HG03558 (cell line): ENCODE data around the gene GATA2.

Experiments
- ATAC-seq: cut with Tn5 transposase; IDR thresholded peaks from one replicate; pipeline ENCODE4 v1.9.1; 2021; ENCODE audit warnings: moderate number of reproducible peaks; ENCODE audit not compliant: unreplicated experiment; ENCODE audit errors: extremely low read depth

The GATA2 gene

DNA sequence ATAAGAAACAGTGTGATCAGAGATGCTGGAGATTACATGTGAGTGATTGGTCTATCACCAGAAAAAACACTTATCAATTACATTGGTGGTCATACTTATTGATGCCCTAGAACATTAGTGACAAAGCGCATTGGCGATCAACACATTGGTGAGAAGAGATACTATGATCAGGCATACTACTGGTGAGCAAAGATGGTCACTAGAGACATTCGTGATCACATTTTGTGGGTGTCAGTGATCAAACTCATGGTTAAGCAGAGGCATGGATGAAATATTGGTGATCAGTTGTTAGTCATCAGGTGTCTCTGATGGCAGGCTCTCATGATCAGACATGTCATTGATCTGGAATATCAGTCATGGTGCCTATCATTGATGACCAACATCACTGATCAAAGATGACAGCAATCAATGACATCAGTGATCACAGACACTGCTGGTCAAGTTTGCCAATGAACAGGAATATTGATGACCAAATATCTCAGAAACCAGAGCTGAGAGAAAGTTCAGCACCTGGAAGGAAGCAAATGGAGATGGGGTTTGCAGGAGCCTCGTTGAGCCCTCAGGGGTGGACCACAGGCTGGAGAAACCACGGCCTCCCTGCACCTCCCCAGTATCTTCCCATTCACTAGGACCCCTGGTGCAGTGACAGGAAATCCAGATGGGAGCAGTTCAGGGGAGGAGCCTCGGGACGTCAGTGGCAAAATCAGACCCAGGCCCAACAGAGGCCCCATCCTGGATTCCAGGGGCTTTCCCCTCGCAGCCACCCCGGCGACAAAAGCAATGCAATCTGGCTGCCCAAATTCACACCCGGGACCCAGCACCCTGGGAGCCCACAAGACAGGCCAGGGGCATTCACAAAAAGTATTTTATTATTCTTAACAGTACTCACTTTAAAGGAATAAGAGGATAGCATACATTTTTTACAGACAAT is 14.2 kb downstream of the GATA2 start:
- ATAC-seq, result no peak

DNA sequence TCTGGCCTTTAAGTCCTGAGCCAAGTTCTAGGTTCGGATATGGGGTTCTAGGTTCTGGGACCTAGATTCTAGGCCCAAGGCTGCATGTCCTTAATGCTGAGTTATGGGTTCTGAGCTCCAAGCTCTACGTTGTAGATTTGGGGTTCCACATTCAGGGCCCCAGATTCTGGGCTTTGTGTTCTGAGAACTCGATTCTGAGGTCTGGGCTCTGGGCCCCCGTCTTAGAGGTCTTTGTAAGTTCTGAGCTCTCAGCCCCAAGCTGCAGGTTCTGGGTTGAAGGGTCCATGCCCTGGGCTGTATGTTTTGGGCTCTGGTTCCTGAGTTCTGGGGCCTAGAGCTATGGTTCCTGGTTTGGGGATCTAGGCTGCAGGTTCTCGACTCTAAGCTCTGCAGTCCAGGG is 16.3 kb downstream of the GATA2 start:
- no peak for ATAC-seq

- ATAC-seq, result no peak
Observed at GRCh38 chr3:128475355-128475754, 17.6 kb downstream of the GATA2 start.

- no peak for ATAC-seq
Observed at GRCh38 chr3:128473737-128474136, 19.3 kb downstream of the GATA2 start.

DNA sequence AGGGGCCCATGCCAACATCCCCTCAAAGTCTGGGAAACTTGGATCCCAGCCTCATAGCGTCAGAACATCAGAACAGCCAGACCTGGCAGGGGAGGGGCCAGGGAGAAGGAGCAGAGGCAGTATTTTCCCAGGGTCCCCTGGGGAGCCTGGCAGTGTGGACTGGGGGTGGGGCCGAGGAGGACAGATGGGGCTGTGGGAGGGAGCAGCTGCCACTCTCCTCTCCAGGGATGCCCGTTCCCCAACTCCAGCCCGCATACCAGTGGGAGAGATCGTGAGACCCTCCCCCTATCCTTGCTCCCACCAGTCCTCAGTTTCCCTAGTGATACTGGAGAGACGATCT is 19.9 kb downstream of the GATA2 start:
- ATAC-seq, result no peak

DNA sequence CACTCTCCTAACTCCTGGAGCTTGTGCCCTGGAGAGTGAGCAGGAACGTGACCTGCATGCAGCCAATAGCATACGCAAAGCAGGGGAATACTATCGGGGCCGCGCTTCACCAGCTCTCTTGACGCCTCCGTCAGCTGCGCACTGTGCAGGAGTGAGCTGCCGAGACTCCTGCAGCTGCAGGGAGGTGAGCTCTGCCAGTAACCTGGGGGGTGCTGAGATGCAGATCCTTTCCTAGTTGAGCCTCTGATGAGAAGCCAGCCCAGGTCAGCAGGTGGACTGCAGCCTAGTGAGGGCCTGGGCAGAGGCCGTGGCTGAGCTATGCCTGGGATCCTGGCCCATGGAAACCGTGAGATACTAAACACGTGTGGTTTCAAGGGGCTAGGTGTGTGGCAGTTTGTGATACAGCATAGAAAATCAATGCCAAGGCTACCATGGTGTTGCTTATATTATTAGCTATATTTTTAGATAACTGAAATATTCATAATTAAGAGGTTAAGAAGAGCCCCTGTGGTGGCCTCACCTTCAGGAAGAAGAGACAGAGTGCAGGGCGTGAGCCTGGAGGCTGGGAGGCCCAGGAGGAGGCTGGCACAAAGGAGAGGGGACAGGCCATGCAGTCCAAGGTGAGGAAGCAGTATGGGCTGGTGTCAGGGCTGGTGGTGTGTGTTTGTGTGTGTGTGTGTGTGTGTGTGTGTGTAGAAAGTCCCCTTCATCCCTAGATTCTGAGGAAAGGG is 20.4 kb downstream of the GATA2 start:
- no peak for ATAC-seq

DNA sequence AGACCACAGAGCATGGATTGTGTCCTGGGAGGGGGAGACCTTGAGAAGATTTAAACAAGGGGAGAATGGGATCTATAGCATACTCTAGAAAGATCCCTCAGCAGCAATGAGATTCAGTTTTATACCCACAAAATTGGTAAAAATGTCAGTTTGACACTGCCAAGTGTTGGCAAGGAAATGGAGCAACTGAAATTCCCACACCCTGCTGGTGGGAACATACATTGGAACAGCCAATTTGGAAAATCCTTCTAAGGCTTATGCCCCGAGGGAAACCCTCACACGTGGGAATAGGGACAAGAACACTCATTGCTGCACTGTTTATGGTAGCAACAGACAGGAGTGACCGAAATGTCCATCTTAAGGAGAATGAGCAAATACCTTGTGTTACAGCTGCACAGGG is 21.3 kb downstream of the GATA2 start:
- ATAC-seq, result no peak

- no peak for ATAC-seq
Observed at GRCh38 chr3:128471110-128471509, 21.9 kb downstream of the GATA2 start.

DNA sequence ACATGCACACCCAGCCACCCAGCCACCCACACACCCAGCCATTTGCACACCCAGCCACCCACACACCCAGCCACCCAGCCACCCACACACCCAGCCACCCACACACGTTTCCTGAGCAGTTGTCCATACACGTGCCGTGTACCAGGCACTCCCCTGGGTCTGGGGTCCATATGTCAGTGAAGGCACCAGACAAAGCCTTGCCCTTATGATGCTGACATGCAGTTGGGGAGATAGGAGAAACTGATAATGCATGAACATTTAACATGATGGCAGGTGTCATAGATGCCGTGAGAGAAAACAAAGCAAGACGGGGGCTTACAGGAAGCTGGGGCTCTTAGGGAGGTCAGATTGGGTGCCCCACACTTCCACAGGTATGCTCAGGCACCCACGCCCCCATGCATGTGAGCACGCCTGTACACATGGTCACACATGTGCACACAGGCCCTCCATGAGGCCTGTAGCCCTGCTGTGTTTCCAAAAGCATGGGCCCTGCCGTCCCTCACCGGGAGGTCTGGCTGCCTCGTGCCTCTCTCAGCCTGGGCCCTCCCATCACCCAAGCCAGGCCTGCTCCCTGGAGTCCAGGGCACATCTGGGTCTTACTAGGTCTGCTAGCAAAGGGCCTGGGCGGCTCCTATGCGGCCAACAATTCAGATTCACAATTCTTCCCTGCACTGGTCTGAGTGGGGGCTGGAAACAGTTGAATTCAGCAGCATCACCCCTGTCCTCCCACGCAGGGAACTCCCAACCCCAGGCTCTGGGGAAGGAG is 22.7 kb downstream of the GATA2 start:
- ATAC-seq, result no peak

GRCh38 chr3:128469556-128469955 is 23.4 kb downstream of the GATA2 start:
- no peak for ATAC-seq

- no peak for ATAC-seq
Observed at GRCh38 chr3:128468791-128469527, 24.0 kb downstream of the GATA2 start.

DNA sequence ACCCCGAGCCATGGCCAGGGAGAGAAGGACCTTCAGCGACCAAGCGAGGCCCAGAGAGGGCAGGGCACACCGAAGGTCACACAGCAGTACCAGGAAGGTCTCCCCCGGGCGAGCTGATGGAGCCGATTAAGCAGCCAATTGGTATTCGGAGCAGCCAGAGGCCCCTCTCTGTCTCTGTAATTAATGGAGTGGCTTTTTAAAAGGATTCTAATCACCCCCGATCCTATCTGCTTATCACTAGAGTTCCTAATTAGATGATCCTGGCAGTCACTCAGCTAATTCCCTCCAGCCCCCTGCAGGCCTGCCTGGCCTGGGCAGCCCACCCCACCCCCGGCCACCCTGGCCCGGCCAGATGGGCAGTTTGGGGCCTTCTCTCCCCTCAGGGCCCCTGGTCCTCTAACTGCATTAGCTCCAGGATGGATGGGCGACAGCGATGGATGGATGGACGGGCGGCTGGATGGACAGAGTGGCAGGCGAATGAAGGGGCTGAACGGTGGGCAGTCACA is 24.7 kb downstream of the GATA2 start:
- no peak for ATAC-seq

DNA sequence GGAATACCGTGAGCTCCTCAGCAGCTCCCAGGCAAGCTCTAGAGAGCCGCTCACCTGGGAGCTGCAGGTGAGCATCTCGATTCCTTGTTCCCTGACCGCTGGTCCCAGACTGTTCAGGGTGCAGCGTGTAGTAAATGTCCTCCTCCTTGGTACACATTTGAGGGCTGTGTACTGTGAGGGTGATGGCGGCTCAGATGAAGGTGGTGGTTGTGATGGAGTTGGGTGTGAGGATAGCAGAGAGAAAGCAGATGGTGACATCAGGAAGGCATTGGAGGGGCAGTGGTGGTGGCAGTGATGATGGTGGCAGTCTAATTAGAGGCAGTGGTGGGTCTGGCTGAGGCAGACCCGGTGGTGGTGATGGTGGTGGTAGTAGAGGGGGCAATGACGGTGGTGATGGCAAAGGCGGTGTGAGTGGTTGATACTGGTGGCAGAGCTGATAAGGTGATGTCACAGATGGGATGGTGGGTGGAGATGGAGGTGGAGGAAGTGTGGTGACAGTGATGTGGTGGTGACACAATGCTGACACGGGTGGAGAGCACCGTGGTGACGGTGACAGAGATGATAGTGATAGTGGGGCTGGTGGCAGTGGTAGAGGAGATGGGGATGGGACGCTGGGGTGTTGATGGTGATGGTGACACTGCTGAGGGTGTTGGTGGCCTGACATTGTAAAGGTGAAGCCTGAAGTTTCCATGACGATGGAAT is 26.0 kb downstream of the GATA2 start, which contains the start of gene DNAJB8:
Gene DNAJB8 (minus strand): TSS at position 51 of the 702 bp plus-strand sequence. CDS start 3,645 bp downstream, outside the sequence.
- no peak for ATAC-seq

- ATAC-seq, result no peak
Observed at GRCh38 chr3:128464702-128465101, 28.3 kb downstream of the GATA2 start.

DNA sequence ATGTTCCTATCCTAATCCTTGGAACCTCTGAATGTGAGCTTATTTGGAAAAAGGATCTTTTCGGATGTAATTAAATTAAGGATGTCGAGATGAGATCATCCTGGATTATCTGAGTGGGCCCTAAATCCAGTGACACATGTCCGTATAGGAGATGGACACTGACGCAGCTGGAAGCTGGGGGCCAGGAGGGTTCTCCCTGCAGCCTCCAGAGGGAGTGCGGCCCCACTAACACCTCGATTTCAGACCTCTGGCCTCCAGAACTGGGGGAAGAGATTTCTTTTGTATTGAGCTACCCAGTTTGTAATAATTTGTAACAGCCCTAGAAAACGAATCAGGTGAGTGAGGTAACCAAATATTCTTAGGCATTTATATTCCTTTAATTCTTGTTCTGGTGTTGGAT is 28.8 kb downstream of the GATA2 start:
- ATAC-seq, result no peak

- ATAC-seq, result no peak
Observed at GRCh38 chr3:128463771-128464170, 29.2 kb downstream of the GATA2 start.

- ATAC-seq, result no peak
Observed at GRCh38 chr3:128463354-128463753, 29.6 kb downstream of the GATA2 start.

DNA sequence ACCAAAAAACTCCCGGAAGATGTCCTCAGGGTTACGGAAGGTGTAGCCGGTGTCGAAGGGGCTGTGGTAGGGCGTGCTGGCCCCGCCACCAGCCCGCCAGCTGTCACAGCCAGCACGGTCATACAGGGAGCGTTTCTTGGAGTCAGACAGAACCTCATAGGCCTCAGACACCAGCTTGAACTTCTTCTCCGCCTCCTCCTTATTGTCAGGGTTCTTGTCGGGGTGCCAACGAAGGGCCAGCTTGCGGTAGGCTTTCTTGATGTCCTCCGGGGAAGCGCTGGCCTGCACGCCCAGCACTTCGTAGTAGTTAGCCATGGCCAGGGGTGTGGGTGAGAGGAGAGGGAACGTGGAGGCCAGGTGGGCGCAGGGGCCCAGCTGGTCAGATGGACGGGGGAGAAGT is 30.1 kb downstream of the GATA2 start:
- no peak for ATAC-seq

GRCh38 chr3:128462341-128462910 is 30.6 kb downstream of the GATA2 start:
- ATAC-seq, result no peak
